GM19324 (cell line): ENCODE data around the gene TLE6.
"Not testable (repeated sequence)": the region's sequence is repeated elsewhere in the genome, so short reads cannot be mapped to it uniquely, and the experiment has no call there.

Experiments
- ATAC-seq: cut with Tn5 transposase; IDR thresholded peaks from one replicate; pipeline ENCODE4 v1.9.1; 2021; ENCODE audit warnings: mild to moderate bottlenecking, moderate library complexity; ENCODE audit not compliant: unreplicated experiment, low FRiP score

The TLE6 gene

DNA sequence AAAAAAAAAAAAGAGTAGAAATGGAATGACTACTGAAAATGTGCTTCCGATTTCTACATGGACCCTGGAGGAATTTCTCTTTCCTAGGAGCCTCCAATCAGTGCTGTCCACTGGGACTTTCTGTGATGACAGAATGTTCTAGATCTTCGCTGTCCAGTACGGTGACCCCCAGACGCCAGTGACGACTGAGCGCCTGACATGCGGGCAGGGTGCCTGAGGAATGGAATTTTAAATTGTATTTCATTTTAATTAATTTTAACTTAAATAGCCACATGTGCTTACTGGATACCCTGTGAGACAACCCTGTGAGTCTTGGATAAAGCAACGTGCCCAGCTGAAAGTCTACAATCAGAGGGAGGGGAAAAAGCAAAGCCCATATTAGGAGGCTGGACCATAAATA, 4.1 kb upstream of the TLE6 start:
- no peak for ATAC-seq

DNA sequence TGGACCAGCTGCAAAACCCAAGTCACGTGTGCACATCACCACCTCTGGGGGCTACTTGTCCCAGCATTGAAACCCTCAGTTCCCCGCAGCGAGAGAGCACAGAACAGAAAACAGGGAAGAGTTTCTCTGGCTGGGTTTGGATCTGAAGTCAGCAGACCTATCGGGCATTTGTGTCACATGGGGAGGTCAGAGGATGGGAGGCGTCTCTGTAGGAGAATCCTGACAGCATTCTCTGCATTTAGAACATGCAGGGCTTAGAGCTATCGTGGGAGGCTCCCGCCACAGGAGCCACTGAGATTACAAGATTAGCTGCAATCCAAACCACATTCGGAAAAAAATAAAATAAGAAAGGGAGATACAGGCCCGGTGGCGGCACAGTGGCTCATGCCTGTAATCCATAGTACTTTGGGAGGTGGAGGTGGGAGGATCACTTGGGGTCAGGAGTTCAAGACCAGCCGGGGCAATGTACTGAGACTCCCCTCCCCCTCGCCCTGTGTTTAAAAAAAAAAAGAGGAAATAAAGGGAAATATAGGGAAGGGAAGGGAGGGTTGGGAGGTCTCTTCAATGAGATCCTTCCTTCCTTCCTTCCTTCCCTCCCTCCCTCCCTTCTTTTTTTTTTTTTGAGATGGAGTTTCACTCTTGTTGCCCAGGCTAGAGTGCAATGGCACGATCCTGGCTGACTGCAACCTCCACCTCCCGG, 2.9 kb upstream of the TLE6 start:
- no peak for ATAC-seq

DNA sequence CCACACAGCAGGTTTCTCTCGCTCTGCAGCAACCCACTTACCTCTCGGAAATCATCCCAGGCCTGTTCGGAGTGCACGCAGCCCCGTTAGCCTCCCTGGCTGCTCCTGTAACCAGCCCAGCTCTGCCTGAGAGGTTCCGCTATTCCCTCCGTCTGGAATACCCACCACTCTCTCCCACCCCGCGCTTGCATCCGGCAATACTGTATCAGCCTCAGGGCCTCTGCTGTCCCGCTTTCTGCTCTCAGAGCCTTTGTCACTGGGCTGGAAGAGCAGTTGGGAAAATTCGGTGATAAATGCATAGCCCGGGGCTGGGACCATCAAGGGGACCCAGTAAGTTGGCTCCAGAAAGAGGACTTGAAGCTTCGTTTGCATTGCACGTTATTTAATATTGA, 759 bp upstream of the TLE6 start:
- no peak for ATAC-seq

DNA sequence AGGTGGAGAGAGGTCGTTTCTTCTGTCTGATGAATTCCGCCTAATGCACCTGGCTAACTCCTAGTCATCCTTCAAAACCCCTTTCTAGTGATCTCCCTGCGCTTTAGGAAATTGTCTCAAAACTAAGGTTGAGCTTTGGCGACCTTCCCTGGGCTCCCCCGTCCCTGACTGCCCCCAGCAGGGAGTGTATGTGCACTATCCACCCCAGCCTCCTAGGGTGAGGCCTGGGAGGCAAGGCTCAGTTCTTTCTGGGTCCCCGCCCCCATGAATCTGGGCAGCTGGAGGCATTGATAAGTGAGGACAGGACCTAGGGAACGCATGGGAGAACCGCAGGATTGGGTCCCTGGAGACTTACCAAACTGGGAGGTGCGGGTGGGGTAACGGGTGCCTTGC, 378 bp downstream of the TLE6 start:
- ATAC-seq, result no peak

DNA sequence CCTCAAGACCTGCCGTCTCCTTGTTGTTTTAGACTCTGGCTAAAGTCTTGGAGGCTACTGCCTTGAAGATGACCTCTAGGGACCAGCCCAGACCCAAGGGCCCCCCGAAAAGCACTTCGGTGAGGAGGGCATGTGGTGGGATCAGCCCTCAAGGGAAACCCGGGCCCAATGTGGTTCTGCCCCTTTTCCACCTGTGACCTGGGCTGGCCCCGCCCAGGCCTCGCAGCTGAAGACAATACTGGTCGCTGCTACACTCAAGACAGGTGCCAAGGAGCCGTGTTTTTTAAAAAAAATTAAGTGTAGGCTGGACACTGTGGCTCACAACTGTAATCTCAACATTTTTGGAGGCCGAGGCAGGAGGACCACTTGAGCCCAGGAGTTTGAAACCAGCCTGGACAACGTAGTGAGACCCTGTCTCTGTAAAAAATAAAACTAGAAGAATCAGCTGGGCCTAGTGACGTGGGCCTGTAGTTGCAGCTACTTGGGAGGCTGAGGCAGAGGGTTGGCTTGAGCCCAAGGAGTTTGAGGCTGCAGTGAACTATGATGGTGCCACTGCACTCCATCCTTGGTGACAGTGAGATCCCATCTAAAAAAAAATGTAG, 903 bp downstream of the TLE6 start:
- ATAC-seq, result no peak

DNA sequence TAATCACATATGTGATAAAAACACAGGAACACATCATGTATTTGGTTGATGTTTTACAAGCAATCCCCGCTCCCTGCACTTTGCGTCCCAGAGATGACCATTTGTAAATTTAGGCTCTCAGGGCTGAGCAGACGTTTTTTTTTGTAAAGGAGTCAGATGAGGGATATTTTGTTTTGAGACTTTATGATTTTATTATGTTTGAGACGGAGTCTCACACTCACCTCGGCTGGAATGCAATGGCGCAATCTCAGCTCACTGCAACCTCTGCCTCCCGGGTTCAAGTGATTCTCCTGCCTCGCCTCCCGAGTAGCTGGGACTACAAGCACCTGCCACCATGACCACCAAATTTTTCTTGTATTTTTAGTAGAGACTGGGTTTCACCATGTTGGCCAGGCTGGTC, 1.4 kb downstream of the TLE6 start:
- ATAC-seq, result no peak

DNA sequence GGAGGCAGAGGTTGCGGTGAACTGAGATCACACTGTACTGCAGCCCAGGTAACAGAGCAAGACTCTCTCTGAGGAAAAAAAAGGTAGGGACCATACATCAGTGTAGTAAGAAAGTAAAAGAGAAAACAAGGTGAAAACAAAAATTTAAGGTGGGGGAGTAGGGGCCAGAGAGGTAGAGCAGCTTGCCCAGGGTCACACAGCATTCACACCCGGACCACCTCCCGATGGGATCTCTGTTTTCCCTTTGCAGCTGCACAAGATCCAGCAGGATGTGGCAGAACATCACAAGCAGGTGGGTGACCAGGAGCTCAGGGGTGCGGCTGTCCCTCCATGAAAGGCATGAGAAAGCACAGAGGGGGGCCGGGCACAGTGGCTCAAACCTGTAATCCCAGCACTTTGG, 4.5 kb downstream of the TLE6 start:
- no peak for ATAC-seq

DNA sequence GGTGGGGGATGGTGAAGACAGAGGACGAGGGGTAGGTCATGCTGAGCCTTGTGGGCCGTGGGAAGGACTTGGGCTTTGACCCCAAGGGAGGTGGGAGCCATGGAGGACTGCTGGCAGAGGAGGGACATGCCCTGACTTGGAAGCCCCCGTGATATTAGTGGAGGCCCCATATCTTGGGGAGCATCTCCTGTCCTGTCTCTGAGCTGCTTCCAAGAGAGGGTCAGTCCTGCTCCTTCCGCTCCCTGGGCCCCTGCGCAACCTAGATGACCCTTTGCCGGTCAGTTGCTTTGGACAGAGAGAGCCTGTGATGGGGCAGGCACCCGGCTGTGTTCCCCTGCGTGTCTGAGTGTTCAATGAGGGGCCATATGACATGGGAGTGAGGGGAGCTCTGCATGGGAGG, 5.2 kb downstream of the TLE6 start:
- ATAC-seq, result no peak

DNA sequence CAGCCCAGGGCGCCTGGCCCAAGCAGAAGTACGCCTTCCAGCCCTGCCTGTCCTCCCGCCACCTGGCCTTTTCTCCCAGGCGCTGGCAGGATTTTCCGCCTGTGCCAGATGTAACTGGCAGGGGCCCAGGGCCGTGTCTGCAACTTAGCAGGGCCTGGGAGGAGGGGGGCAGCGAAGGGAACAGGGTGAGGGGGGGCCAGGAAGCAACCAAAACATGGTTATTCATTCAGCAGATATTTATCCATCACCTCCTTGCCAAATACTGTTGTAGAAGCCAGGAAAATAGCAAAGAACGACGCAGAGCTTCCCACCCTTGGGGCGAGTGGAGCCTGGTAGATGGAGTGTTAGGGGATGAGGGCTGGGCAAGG, 5.6 kb downstream of the TLE6 start:
- ATAC-seq, result no peak

DNA sequence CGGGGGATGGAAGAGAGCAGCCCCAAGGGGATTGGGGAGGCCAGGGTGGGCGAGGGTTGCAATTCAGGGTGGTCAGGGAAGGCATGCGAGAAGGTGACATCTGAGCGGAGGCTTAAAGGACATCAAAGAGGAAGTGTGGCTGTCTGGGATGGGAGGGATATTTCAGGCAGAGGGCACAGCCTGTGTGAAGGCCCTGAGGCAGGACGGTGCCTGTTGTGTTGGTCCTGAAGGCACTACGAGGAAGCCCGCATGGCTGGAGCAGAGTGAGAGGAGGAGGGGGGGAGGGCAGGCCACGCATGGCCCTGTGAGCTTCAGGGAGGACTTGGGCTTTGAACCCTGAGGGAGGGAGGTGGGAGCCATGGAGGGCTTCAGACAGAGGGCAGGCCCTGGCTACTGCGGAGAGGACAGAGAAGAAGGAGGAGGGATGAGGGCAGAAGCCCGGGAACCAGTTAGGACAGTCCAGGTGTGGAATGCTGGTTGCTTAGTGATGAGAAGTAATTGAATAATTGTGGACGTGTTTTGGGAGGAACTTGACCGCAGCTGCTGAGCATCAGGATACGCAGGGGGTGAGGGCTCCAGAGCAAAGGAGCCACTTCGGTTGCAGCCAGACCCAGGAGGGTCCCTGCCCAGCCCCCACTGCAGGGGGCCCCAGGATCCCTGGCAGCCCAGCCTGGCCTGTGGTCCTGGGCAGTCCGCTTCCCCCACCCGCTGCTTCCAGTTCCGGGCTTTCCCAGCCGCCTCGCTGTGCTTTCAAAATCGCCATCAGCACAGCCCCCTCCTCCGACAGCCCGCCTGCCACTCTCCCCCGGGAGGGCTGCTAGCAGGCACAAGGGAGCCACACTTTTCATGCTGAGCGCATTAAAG, 6.2 kb downstream of the TLE6 start:
- ATAC-seq, result no peak

DNA sequence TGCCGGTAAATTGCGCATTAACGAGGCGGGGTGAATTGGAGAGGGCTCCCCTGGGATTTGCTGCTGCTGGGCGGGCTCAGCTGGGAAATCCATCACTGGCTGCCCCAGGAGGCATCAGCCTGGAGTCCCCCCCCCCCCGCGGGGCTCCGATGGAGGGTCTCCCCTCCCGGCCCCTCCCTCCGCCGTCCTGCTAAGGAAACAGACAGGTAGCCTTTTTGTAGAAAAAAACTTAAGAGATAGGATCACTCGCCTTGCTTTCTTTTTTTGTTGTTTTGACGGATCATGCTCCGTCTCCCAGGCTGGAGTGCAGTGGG, 6.8 kb downstream of the TLE6 start:
- no peak for ATAC-seq

DNA sequence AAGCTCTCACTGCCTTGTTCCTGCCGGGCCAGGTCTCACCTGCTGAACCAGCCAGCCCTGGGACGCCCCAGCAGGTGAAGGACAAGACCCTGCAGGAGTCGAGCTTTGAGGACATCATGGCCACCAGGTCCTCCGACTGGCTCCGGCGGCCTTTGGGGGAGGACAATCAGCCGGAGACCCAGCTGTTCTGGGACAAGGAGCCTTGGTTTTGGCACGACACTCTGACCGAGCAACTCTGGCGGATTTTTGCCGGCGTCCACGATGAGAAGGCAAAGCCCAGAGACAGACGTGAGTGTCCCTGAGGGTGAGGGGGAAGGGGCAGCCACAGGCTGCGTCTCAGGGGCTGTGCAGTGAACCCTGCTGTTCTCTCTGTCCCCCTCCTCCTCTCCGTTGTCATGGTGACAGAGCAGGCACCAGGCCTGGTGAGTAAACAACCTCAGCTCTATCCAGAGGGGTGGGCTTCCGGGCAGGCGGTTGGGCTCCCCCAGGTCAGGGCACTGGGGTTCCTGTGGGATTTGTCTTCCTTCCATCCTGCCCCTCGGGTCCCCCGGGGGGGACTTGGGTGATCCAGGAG, 9.7 kb downstream of the TLE6 start:
- no peak for ATAC-seq

DNA sequence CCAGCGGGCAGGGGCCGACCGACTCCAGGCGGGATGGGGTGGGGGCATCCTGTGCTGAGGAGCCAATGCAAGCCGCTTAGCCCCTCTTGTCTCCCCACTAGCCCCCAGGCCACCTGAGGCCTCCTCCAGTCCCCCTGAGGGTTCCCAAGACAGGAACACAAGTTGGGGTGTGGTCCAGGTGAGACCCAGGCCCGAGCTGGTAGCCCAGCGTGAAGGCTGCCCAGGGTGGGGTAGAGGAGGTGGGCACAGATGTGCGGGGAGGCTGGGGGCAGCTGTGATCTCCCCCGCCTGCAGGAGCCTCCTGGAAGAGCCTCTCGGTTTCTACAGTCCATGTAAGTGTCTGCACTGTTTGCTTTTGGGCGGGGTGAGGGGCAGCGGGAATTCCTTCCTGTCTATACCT, 10.4 kb downstream of the TLE6 start:
- no peak for ATAC-seq

DNA sequence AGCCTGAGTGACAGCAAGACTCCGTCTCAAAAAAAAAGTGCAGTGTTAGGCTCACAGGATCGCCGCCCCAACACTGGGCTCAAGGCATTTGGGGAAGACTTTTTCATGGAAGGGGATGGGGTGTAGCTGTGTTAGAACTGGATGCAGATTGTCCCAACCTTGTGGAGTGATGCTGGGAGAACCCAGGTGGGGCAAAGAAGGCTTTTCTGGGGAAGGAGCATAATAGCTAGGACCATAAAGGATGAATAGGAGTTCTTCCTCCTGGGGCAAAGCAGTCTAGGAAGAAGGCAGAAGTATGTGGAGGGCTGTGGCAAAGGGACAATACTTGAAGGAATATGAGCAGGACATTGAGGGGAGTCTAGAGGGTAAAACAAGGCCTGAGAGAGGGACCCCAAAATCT, 11.2 kb downstream of the TLE6 start:
- no peak for ATAC-seq

DNA sequence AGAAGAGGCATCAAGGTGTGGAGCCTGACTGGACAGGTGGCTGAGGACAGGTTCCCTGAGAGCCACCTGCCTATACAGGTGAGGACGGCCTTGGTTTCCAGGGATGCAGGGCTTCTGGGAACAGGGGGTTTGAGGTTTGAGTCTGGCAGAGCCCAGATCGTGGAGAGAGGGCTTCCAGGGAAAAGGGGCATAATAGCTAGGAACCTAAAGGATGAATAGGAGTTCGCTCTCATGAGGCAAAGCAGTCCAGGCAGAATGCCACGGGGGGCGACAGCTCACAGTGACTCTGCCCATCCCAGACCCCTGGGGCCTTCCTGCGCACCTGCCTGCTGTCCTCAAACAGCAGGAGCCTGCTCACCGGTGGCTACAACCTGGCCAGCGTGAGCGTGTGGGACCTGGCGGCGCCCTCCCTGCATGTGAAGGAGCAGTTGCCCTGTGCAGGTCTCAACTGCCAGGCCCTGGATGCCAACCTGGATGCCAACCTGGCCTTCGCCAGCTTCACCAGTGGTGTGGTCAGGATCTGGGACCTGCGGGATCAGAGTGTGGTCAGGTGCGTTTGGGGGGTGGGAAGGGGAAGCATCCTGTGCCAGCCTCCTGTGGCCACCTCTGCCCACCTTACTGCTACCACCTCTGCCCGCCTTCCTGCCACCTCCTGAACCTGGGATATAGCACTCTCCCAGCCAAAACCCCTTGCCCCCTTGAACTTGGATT, 12.0 kb downstream of the TLE6 start:
- ATAC-seq, result no peak

DNA sequence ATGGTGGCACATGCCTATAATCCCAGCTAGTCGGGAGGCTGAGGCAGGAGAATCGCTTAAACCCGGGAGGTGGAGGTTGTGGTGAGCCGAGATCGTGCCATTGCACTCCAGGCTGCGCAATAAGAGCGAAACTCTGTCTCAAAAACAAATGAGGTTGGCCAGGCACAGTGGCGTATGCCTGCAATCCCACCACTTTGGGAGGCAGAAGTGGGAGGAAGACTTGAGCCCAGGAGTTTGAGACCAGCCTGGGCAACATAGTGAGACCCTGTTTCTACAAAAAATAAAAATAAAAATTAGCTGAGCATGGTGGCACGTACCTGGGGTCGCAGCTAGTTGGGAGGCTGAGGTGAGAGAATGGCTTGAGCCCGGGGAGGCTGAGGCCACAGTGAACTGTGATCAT, 15.0 kb downstream of the TLE6 start:
- not testable (repeated sequence) for ATAC-seq

DNA sequence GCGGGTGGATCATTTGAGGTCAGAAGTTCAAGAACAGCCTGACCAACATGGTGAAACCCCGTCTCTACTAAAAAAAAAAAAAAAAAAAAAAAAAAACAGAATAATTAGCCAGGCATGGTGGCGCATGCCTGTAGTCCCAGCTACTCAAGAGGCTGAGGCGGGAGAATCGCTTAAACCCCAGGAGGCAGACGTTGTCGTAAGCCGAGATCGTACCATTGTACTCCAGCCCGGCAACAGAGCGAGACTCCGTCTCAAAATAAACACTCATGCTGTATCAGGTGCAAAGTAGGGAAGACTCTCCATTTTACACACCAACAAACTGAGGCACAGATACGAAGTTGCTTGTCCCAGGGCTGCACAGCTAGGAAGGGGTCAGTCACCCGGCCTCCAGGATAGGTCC, 15.6 kb downstream of the TLE6 start:
- ATAC-seq, result no peak

DNA sequence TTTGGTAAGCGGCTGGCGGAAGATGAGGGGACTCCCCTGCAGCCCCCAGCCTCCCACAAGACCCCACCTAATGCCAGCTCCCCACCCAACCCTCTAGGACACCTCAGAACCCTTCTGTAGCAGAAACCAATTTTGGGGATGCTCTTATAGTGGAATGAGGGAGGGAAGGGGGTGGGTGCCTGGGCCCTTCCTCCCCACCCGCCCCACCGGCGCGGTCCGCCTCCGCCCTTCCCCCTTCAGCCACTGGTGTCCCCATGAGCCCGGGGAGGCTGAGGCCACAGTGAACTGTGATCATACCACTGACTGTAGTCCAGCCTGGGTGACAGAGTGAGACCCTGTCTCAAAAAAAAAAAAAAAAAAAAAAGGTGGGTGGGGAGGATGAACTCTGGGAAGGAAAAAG, 16.2 kb downstream of the TLE6 start:
- ATAC-seq, result no peak

DNA sequence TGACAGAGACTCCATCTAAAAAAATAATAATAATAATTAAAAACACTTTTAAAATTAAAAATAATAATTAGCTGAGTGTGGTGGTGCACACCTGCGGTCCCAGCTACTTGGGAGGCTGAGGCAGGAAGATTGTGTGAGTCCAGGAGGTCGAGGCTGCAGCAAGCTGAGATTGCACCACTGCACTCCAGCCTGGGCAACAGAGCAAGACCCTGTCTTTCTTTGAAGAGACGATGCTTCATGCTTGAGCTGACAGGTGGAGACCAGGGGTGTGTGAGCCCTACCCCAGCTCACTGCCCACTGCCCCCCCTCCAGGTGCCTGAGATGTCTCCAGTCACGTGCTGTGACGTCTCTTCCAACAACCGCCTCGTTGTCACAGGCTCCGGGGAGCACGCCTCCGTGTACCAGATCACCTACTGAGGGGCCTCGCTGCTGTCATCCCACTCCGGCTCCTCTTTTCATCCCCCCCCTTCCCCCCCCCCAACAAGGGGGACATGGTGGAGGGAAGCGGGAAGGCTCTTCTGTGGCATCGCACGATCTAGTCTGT, 17.3 kb downstream of the TLE6 start:
- ATAC-seq, result no peak

DNA sequence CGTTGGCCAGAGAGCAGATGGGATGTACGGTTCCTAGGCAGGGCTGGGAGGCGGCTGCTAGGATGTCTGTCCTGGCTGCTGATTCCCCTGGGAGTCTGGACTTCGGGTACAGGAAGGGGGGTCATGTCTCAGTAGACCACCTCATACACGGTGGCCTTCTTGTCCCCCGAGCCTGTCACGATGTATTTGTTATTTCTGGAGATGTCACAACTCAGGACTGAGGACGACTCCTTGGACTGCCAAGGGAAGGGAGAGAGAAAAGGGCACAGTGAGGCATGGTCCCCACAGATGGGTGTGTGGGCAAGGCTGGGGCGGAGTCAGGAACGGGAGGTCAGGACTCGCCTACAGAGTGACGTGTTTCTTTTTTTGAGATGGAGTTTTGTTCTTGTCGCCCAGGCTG, 20.4 kb downstream of the TLE6 start:
- ATAC-seq, result no peak

DNA sequence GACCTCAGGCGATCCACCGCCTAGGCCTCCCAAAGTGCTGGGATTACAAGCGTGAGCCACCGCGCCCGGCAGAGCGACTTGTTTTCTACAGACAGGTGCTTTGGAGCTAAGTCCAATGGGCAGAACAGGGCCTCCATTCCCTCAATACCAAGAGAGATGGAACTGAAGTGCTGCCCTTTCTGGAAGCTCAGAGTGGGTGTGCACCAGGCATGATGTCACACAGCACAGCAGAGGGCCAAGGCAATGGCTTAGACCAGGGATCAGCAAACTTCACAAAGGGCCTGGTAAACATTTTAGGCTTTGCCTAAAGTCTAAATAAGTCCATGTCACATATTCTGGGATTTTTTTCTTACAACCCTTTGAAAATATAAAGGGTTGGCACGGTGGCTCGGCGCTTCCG, 21.3 kb downstream of the TLE6 start:
- no peak for ATAC-seq
